CD4-positive, alpha-beta T cell (primary cell): Measurements from ENCODE around the gene CDH8. TPM values are rescaled to one million over a fixed set of nuclear protein-coding genes. Genes with fewer than 3 reads are reported as not detected.

Source experiments
- ATAC-seq: fragments of 200-7000 bp; cut with Tn5 transposase; one replicate; pipeline ENCODE4 v1.10.0; 2022; ENCODE audit warnings: mild to moderate bottlenecking; ENCODE audit not compliant: poor library complexity
- CTCF ChIA-PET: fragments of 350-600 bp; sonication (Branson Sonifier 250); formaldehyde crosslinking; loops from one replicate; lab custom pipeline; 2021; ENCODE audit warnings: antibody characterized with exemption, inconsistent platforms; lab: Charles Lee
- POLR2A ChIA-PET: fragments of 350-600 bp; sonication (Branson Sonifier 250); formaldehyde crosslinking; loops from one replicate; lab custom pipeline; 2021; ENCODE audit warnings: antibody characterized with exemption, inconsistent platforms; lab: Charles Lee
- DNase-seq, 14 experiments: peaks; one replicate each; pipeline ENCODE4 v3.0.0-alpha.2; 2013 to 2020; ENCODE audit warnings: mixed read lengths in 2 of 14
- H3K27ac ChIP-seq, 2 donors: one replicate each; pipeline versions ENCODE4 v1.5.1 to v1.7.0; 2013; ENCODE audit warnings: low read length in 2 of 2, low read depth in 1 of 2, mild to moderate bottlenecking in 1 of 2
- H3K27me3 ChIP-seq, 2 experiments: 1 replicate in 1 of 2; 2 replicates in 1 of 2; pipeline versions ENCODE4 v1.6.1 to v1.7.0; 2013; ENCODE audit warnings: low read length in 2 of 2, control low read depth in 1 of 2, mild to moderate bottlenecking in 1 of 2, moderate library complexity in 1 of 2; ENCODE audit not compliant: insufficient read depth in 2 of 2, control insufficient read depth in 1 of 2
- H3K36me3 ChIP-seq: one replicate; pipeline ENCODE4 v1.6.1; 2013; ENCODE audit warnings: low read length, control low read depth; ENCODE audit not compliant: insufficient read depth
- H3K4me1 ChIP-seq: one replicate; pipeline ENCODE4 v1.6.1; 2013; ENCODE audit warnings: low read length, control low read depth; ENCODE audit not compliant: insufficient read depth
- H3K4me3 ChIP-seq: one replicate; pipeline ENCODE4 v1.5.1; 2013; ENCODE audit warnings: mild to moderate bottlenecking, low read length, moderate library complexity
- H3K9me3 ChIP-seq, 2 experiments: 1 replicate in 1 of 2; 2 replicates in 1 of 2; pipeline versions ENCODE4 v1.6.1 to v1.7.0; 2013; ENCODE audit warnings: low read length in 2 of 2, mild to moderate bottlenecking in 2 of 2, control low read depth in 1 of 2, moderate library complexity in 1 of 2; ENCODE audit not compliant: control insufficient read depth in 1 of 2, insufficient read depth in 1 of 2
- H3K27ac Mint-ChIP-seq: one replicate; pipeline ENCODE4 v1.8.0; 2020; ENCODE audit warnings: mixed read lengths
- H3K27me3 Mint-ChIP-seq: one replicate; pipeline ENCODE4 v1.8.0; 2021; ENCODE audit warnings: mixed read lengths
- H3K36me3 Mint-ChIP-seq: one replicate; pipeline ENCODE4 v1.8.0; 2021; ENCODE audit warnings: low read depth, mixed read lengths
- H3K4me1 Mint-ChIP-seq: one replicate; pipeline ENCODE4 v1.8.0; 2021; ENCODE audit warnings: low read depth, mixed read lengths
- H3K4me3 Mint-ChIP-seq: one replicate; pipeline ENCODE4 v1.8.0; 2020; ENCODE audit warnings: mild to moderate bottlenecking, mixed read lengths
- H3K9me3 Mint-ChIP-seq: one replicate; pipeline ENCODE4 v1.8.0; 2020; ENCODE audit warnings: mixed read lengths
- intact Hi-C, 2 experiments: fragments of 100-400 bp; cut with DNase I in 1 of 2; cut with micrococcal nuclease in 1 of 2; formaldehyde crosslinking; loops; one replicate each; pipeline versions ENCODE4 v1.15.1 to v1.9.0; 2023 to 2025; cut with DNase I, micrococcal nuclease
- polyA plus RNA-seq, 2 donors: library from polyadenylated mRNA; unstranded; fragments of 120-200 nt; gene quantifications; one replicate each; pipeline ENCODE4 v1.2.1, GENCODE V29; 2013
- total RNA-seq, 174 experiments: library from RNA in 2 of 174; stranded (reverse) in 2 of 174; gene quantifications; one replicate each; pipeline ENCODE4 v1.2.3 and lab custom pipeline; 2021 to 2026
- TF ChIP-seq, protein P1 (sequence below): fragments of 200-600 bp; IDR thresholded peaks from one replicate; pipeline ENCODE4 v1.8.0; 2022; ENCODE audit warnings: antibody characterized with exemption, mild to moderate bottlenecking

CDH8 gene, protein sequence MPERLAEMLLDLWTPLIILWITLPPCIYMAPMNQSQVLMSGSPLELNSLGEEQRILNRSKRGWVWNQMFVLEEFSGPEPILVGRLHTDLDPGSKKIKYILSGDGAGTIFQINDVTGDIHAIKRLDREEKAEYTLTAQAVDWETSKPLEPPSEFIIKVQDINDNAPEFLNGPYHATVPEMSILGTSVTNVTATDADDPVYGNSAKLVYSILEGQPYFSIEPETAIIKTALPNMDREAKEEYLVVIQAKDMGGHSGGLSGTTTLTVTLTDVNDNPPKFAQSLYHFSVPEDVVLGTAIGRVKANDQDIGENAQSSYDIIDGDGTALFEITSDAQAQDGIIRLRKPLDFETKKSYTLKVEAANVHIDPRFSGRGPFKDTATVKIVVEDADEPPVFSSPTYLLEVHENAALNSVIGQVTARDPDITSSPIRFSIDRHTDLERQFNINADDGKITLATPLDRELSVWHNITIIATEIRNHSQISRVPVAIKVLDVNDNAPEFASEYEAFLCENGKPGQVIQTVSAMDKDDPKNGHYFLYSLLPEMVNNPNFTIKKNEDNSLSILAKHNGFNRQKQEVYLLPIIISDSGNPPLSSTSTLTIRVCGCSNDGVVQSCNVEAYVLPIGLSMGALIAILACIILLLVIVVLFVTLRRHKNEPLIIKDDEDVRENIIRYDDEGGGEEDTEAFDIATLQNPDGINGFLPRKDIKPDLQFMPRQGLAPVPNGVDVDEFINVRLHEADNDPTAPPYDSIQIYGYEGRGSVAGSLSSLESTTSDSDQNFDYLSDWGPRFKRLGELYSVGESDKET
- total RNA-seq: not detected
- not detected for polyA plus RNA-seq (2013, experiment 1 of 2)
- 0.14 TPM for polyA plus RNA-seq (2013, experiment 2 of 2)
- total RNA-seq (lab: John Stamatoyannopoulos, UW): 0 to 0.17 (median 0) reads per million in 172 experiments

DNA sequence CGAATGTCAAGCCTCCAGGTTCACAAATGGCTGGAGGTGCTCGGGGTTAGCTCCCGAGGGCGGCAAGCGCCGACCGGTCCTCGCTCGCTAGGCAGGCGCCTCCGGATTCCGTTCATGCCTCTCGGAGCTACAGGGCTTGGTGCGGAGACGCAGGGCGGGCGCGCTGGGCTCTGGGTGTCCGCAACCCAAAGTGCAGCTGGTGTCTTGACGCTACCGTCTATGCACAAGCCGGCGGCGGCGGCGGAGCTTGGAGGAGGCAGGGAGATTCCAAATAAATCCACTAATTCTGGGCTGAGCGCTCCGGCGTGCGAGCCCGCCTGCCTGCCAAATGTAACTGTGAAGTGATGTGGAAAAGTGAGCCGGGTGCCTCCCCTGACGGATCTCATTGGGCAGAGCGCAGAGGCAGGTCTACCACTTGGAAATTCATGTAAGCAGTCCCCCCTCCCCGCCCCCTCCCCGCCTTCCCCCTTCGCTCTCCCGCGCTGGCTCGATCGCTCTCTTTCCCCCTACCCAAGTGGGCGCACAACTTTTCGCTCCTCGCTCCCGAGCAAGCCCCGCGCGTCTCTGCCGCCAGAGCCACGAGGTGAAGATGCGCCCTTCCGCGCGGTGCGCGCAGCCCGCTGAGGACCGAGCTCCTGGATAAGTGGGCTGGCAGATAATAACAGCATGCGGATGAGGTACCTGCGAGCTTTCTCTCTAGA lies at the start of gene CDH8:
Gene CDH8, minus strand, starts transcription at position 338 of the 701 bp plus-strand sequence. CDS start 15,035 bp downstream, outside the sequence.
- no peak for DNase-seq
- H3K27me3 ChIP-seq: peaks cover 11 to 17% of the 10 kb centered on the region in 2 experiments
- intact Hi-C loops: no loop called here
- H3K9me3 Mint-ChIP-seq: peaks cover 2% of the 10 kb centered on the region
- H3K9me3 ChIP-seq: peaks cover 0 to 25% of the 10 kb centered on the region in 2 experiments
- no peak for ATAC-seq
- no peak within 1 kb of the TSS for H3K27ac Mint-ChIP-seq
- TF ChIP-seq, protein P1, sequence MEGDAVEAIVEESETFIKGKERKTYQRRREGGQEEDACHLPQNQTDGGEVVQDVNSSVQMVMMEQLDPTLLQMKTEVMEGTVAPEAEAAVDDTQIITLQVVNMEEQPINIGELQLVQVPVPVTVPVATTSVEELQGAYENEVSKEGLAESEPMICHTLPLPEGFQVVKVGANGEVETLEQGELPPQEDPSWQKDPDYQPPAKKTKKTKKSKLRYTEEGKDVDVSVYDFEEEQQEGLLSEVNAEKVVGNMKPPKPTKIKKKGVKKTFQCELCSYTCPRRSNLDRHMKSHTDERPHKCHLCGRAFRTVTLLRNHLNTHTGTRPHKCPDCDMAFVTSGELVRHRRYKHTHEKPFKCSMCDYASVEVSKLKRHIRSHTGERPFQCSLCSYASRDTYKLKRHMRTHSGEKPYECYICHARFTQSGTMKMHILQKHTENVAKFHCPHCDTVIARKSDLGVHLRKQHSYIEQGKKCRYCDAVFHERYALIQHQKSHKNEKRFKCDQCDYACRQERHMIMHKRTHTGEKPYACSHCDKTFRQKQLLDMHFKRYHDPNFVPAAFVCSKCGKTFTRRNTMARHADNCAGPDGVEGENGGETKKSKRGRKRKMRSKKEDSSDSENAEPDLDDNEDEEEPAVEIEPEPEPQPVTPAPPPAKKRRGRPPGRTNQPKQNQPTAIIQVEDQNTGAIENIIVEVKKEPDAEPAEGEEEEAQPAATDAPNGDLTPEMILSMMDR: no peak
- no peaks in the 10 kb centered on the region for H3K36me3 Mint-ChIP-seq
- peaks cover 34% of the 10 kb centered on the region for H3K27me3 Mint-ChIP-seq
- CTCF ChIA-PET: no interaction called here
- POLR2A ChIA-PET: no interaction called here
- no peaks in the 10 kb centered on the region for H3K4me1 ChIP-seq
- H3K4me1 Mint-ChIP-seq: no peaks in the 10 kb centered on the region
- no peaks in the 10 kb centered on the region for H3K36me3 ChIP-seq
- no peak within 1 kb of the TSS for H3K4me3 Mint-ChIP-seq
- H3K27ac ChIP-seq: no peak within 1 kb of the TSS
- no peak within 1 kb of the TSS for H3K4me3 ChIP-seq

DNA sequence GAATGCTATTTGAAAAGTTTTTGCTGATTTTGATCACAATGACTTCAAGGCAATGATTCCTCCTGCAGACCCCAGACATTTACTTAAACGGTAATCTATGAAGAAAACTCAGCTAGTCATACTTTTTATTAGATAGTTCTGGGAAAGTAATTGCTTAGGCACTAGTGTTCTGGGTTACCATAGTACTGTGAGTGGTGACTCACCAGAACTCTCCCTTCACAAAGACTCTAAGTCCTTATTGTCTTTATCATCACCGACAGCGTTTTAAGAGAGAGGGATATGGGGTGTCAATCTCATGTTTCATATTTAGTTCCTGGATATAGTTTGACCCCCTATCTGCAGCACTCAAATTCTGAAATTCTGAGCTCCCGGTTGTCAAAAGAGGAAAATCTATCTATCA lies 43.0 kb upstream of the CDH8 start:
- DNase-seq (no peak), ATAC-seq (no peak)
- Histone ChIP-seq H3K27me3 (no peaks in the 10 kb centered on the region), H3K36me3 (no peaks in the 10 kb centered on the region), H3K4me1 (no peaks in the 10 kb centered on the region), H3K27ac (no peak overlapping the region), H3K9me3 (peaks cover 0 to 8% of the 10 kb centered on the region in 2 experiments), H3K4me3 (no peak overlapping the region)
- Mint-ChIP-seq H3K4me3 (no peak overlapping the region), H3K36me3 (no peaks in the 10 kb centered on the region), H3K9me3 (peaks cover 6% of the 10 kb centered on the region), H3K27ac (no peak overlapping the region), H3K27me3 (no peaks in the 10 kb centered on the region), H3K4me1 (no peaks in the 10 kb centered on the region)
- CTCF ChIA-PET: no interaction called here
- intact Hi-C loops: no loop called here
- TF ChIP-seq, protein P1: no peak
- POLR2A ChIA-PET: no interaction called here

DNA sequence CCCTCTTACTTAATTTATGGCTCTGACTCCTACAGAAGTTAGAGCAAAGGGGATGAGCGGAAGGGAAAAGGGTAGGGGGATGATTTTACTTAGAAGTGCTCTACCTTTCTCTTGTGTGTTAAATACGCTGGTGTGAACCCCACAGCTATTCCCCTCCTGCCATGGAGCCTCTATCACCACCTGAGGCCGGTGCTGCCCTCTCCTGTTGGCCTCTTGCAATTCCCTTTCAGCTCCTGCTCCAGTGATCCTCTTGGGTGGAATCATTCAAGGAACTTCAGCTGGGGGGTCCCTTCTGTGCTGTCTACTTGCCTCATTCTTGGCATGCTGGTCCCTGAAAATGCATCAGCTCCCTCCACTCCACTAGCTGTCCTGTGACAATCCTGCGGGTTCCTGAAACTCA lies 41.8 kb upstream of the CDH8 start:
- Mint-ChIP-seq H3K4me3 (no peak overlapping the region), H3K9me3 (peaks cover 6% of the 10 kb centered on the region), H3K27me3 (no peaks in the 10 kb centered on the region), H3K27ac (no peak overlapping the region), H3K4me1 (no peaks in the 10 kb centered on the region), H3K36me3 (no peaks in the 10 kb centered on the region)
- peaks cover 0 to 11% of the 10 kb centered on the region in 2 experiments for H3K9me3 ChIP-seq
- H3K36me3 ChIP-seq: no peaks in the 10 kb centered on the region
- ChIA-PET CTCF (no interaction called here), POLR2A (no interaction called here)
- TF ChIP-seq, protein P1: no peak
- intact Hi-C loops: no loop called here
- H3K4me3 ChIP-seq: no peak overlapping the region
- no peaks in the 10 kb centered on the region for H3K4me1 ChIP-seq
- no peak overlapping the region for H3K27ac ChIP-seq
- ATAC-seq (no peak), DNase-seq (no peak)
- no peaks in the 10 kb centered on the region for H3K27me3 ChIP-seq
